ENCODE measurements around the gene PLEKHF1.
"Not testable (repeated sequence)": the region's sequence is repeated elsewhere in the genome, so short reads cannot be mapped to it uniquely, and the experiment has no call there.

PLEKHF1 gene

DNA sequence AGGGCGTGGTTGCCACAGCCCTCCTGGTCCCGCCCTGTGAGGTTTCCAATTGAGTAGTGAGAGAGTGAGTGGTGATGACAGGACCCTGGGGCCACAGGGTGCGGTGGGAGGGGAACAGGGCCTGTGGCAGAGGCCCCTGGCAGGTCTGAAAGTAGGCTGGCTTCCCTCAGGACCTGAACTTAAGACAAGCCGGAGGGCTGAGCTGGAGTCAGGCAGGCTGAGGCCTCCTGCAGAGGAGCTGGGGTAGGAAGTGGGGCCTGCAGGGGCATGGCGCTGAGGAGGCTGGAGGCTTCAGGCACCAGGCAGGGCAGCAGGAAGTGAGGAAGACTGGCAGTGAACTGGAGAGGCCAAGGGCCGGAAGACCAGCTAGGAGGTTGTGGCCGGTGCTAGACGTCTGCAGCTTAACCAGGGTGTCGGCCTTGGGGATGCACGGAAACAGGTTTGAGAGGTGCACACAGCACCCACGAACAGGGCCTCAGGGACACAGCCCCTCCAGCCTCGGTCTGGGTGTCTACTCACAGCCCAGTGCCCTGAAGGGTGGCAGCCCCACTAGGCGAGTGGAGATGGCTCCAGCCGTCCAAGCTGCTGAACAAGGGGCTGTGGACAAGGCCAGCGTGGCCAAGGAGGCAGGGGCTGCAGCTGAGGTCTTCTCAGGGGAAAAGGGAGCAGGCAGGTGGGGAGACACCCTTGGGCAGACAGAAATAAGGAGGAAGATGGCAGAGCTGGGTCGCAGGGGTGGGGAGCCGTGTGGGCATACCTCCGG lies 41.4 kb upstream of the PLEKHF1 start:
- Histone ChIP-seq H3K9me3 (ENCODE audit: control insufficient read depth in 5 of 5, low read length in 5 of 5) (no peaks in the 10 kb centered on the region), H3K27ac (ENCODE audit: low read depth, low read length) (no peak overlapping the region), H3K4me1 (ENCODE audit: control insufficient read depth in 5 of 5, insufficient read depth in 5 of 5, low read length in 5 of 5) (no peaks in the 10 kb centered on the region), H3K27me3 (ENCODE audit: control insufficient read depth in 5 of 5, insufficient read depth in 4 of 5, low read length in 5 of 5) (peaks cover 3 to 18% (median 8%) of the 10 kb centered on the region in 5 donors), H3K9ac (ENCODE audit: low read length in 5 of 5) (no peak overlapping the region), H3K4me3 (ENCODE audit: low read depth in 1 of 5, low read length in 5 of 5) (no peak overlapping the region), H3K36me3 (ENCODE audit: control insufficient read depth in 5 of 5, insufficient read depth in 5 of 5, low read length in 5 of 5) (no peaks in the 10 kb centered on the region)

DNA sequence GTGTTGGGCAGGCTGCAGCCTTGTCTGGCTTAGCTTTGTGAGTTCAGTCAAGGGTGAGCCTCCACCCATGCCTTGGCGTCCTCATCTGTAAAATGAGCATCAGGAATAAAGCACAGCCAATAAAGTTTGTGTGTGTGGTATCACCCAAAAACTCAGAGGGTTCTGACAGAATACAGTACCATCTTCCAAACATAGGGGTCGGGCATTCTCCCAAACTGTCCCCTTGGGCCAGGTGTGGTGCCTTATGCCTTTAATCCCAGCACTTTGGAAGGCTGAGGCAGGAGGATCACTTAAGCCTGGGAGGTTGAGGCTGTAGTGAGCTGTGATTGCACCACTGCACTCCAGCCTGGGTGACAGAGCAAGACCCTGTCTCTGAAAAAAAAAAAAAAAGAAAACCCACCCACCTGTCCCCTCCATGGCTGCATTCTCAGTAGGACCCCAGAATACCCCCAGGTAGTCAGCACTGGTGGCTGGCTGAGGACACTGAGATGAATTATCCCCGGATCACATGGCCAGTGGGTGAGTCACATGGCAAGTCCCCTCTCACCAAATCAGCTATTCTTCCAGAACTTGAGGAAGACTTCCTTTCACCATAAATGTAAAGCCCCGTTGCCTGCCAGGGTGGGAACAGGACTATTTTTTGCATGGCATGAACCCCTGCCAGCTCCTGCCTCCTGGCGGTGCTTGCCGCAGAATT lies 40.6 kb upstream of the PLEKHF1 start:
- no peaks in the 10 kb centered on the region for H3K9me3 ChIP-seq (ENCODE audit: control insufficient read depth in 5 of 5, low read length in 5 of 5)
- H3K27ac ChIP-seq (ENCODE audit: low read depth, low read length) = no peak overlapping the region
- peaks cover 3 to 18% (median 8%) of the 10 kb centered on the region in 5 donors for H3K27me3 ChIP-seq (ENCODE audit: control insufficient read depth in 5 of 5, insufficient read depth in 4 of 5, low read length in 5 of 5)
- no peaks in the 10 kb centered on the region for H3K36me3 ChIP-seq (ENCODE audit: control insufficient read depth in 5 of 5, insufficient read depth in 5 of 5, low read length in 5 of 5)
- no peaks in the 10 kb centered on the region for H3K4me1 ChIP-seq (ENCODE audit: control insufficient read depth in 5 of 5, insufficient read depth in 5 of 5, low read length in 5 of 5)
- H3K9ac ChIP-seq (ENCODE audit: low read length in 5 of 5) = no peak overlapping the region
- no peak overlapping the region for H3K4me3 ChIP-seq (ENCODE audit: low read depth in 1 of 5, low read length in 5 of 5)

DNA sequence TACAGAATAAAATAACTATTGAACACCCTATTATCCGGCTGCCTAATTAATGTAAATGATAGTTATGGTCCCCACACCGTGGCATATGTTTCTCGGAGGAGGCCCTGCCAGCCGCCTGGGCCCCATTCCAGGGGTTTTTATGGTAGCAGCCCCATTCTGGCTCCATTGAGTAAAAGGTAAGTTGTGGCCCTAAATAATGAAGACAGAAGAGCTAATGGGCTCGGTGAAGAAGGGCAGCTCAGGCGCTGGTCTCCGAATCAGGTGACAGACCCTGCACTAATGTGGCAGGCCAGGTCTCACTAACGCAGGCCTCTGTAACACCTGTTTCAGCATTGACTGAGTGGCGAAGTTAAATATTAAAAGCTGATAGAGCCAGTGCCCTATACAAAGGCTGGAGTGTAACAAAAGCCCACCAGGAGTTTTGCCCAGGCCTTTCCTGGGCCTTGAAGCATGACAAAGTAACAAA lies 40.0 kb upstream of the PLEKHF1 start:
- Histone ChIP-seq H3K27ac (ENCODE audit: low read depth, low read length) (no peak overlapping the region), H3K9me3 (ENCODE audit: control insufficient read depth in 5 of 5, low read length in 5 of 5) (no peaks in the 10 kb centered on the region), H3K9ac (ENCODE audit: low read length in 5 of 5) (no peak overlapping the region), H3K4me3 (ENCODE audit: low read depth in 1 of 5, low read length in 5 of 5) (no peak overlapping the region), H3K27me3 (ENCODE audit: control insufficient read depth in 5 of 5, insufficient read depth in 4 of 5, low read length in 5 of 5) (peaks cover 3 to 17% (median 8%) of the 10 kb centered on the region in 5 donors), H3K4me1 (ENCODE audit: control insufficient read depth in 5 of 5, insufficient read depth in 5 of 5, low read length in 5 of 5) (no peaks in the 10 kb centered on the region), H3K36me3 (ENCODE audit: control insufficient read depth in 5 of 5, insufficient read depth in 5 of 5, low read length in 5 of 5) (no peaks in the 10 kb centered on the region)

DNA sequence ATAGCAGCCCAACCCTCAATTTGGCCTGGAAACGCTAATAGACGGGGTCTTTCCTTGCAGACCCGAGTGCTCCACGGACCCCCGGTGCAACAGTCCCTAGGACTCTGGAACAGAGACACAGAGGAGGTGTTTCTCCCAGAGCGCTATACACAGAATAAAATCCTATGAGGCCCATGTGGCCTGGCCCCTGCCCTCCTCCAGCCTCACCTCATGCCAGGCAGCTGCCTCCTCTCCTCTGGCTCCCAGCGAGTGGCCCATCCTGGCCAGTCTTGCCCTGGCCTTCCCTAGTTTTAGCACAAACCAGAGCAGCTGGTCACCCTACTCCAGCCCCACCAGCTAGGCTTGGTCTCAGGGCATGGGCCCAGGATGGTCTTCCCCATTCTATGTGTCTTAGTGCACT lies 38.9 kb upstream of the PLEKHF1 start:
- no peaks in the 10 kb centered on the region for H3K36me3 ChIP-seq (ENCODE audit: control insufficient read depth in 5 of 5, insufficient read depth in 5 of 5, low read length in 5 of 5)

DNA sequence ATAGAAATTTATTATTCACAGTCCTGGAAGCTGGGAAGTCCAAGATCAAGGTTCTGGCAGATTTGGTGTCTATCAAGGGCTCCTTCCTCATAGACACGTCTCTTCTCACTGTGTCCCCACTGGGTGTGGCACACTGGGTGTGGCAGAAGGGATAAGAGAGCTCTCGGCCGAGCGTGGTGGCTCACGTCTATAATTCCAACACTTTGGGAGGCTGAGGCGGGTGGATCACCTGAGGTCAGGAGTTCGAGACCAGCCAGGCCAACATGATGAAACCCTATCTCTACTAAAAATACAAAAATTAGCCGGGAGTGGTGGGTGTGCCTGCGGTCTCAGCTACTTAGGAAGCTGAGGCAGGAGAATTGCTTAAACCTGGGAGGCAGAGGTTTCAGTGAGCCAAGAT lies 38.4 kb upstream of the PLEKHF1 start:
- H3K4me1 ChIP-seq (ENCODE audit: control insufficient read depth in 5 of 5, insufficient read depth in 5 of 5, low read length in 5 of 5); H3K4me3 ChIP-seq (ENCODE audit: low read depth in 1 of 5, low read length in 5 of 5); H3K27ac ChIP-seq (ENCODE audit: low read depth, low read length); H3K9ac ChIP-seq (ENCODE audit: low read length in 5 of 5); H3K9me3 ChIP-seq (ENCODE audit: control insufficient read depth in 5 of 5, low read length in 5 of 5); H3K36me3 ChIP-seq (ENCODE audit: control insufficient read depth in 5 of 5, insufficient read depth in 5 of 5, low read length in 5 of 5); H3K27me3 ChIP-seq (ENCODE audit: control insufficient read depth in 5 of 5, insufficient read depth in 4 of 5, low read length in 5 of 5): not testable (repeated sequence)

More for the DNA sequence above, 38.9 kb upstream of the PLEKHF1 start:
- no peak overlapping the region for H3K27ac ChIP-seq (ENCODE audit: low read depth, low read length)
- no peak overlapping the region for H3K4me3 ChIP-seq (ENCODE audit: low read depth in 1 of 5, low read length in 5 of 5)
- H3K4me1 ChIP-seq (ENCODE audit: control insufficient read depth in 5 of 5, insufficient read depth in 5 of 5, low read length in 5 of 5) = no peaks in the 10 kb centered on the region
- no peaks in the 10 kb centered on the region for H3K9me3 ChIP-seq (ENCODE audit: control insufficient read depth in 5 of 5, low read length in 5 of 5)
- peaks cover under 1 to 9% (median 5%) of the 10 kb centered on the region in 5 donors for H3K27me3 ChIP-seq (ENCODE audit: control insufficient read depth in 5 of 5, insufficient read depth in 4 of 5, low read length in 5 of 5)
- H3K9ac ChIP-seq (ENCODE audit: low read length in 5 of 5) = no peak overlapping the region

DNA sequence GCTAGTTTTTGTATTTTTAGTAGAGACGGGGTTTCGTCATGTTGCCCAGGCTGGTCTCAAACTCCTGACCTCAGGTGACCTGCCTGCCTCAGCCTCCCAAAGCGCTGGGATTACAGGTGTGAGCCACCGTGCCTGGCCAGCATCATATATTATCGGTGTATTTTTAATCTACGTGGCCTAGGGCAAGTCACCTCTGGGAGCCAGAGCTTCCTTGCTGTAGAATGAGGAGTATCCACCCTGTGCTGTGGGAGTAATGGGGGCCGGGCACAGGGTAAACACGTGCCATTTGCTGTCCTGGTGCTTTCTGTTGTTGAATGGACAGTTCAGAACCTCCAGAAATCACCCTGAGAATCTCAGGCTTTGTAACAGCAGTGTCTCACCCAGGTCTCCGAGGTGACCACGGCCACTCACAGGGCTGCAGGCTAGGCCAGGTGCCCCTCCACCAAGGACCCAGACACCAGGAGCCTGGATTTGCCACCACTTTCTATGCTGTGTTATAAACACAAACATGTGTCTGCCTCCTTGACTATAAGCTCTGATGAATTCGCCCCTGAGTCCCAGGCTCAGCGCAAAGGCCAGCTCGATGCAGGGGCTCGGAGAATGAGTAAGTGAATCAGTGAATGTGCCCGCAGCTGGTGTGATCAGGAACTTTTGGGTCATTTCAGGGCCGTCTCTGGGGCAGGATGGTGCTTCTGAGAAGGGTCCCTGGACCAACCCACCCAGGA lies 36.4 kb upstream of the PLEKHF1 start:
- H3K4me1 ChIP-seq (ENCODE audit: control insufficient read depth in 5 of 5, insufficient read depth in 5 of 5, low read length in 5 of 5) = no peaks in the 10 kb centered on the region
- H3K36me3 ChIP-seq (ENCODE audit: control insufficient read depth in 5 of 5, insufficient read depth in 5 of 5, low read length in 5 of 5) = no peaks in the 10 kb centered on the region
- peaks cover 0 to 3% (median 0%) of the 10 kb centered on the region in 5 donors for H3K27me3 ChIP-seq (ENCODE audit: control insufficient read depth in 5 of 5, insufficient read depth in 4 of 5, low read length in 5 of 5)
- peaks cover 0 to under 1% (median 0%) of the 10 kb centered on the region in 5 donors for H3K9me3 ChIP-seq (ENCODE audit: control insufficient read depth in 5 of 5, low read length in 5 of 5)
- no peak overlapping the region for H3K27ac ChIP-seq (ENCODE audit: low read depth, low read length)
- no peak overlapping the region for H3K9ac ChIP-seq (ENCODE audit: low read length in 5 of 5)
- no peak overlapping the region for H3K4me3 ChIP-seq (ENCODE audit: low read depth in 1 of 5, low read length in 5 of 5)

DNA sequence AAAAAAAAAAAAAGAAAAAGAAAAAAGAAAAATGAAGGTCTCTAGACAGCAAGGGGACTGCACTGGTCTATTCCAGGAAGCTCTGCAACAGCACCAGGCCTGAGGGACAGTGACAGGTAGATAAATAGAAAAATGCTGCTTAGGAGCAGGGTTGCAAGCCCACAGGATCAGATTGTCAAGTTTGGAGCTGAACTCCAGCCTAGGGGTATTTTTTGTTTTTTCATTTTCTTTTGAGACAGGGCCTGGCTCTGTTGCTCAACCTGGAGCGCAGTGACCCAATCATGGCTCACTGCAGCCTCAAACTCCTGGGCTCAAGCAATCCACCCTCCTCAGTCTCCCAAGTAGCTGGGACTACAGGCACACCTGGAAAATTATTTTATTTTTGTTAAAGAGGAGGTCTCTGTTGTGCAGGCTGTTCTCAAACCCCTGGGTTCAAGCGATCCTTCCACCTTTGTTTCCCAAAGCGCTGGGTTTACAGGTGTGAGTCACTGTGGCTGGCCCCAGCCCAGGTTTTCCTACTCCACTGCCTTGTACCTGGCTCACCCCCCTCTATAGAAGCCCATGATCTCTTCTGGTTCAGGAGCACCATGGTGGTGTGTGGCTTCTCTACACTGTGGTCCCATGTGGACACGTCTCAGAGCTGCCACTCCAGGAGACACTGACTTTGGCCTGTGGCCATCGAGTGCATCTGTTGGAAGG lies 35.3 kb upstream of the PLEKHF1 start:
- H3K9me3 ChIP-seq (ENCODE audit: control insufficient read depth in 5 of 5, low read length in 5 of 5) = peaks cover 0 to 4% (median 0%) of the 10 kb centered on the region in 5 donors
- no peak overlapping the region for H3K4me3 ChIP-seq (ENCODE audit: low read depth in 1 of 5, low read length in 5 of 5)

DNA sequence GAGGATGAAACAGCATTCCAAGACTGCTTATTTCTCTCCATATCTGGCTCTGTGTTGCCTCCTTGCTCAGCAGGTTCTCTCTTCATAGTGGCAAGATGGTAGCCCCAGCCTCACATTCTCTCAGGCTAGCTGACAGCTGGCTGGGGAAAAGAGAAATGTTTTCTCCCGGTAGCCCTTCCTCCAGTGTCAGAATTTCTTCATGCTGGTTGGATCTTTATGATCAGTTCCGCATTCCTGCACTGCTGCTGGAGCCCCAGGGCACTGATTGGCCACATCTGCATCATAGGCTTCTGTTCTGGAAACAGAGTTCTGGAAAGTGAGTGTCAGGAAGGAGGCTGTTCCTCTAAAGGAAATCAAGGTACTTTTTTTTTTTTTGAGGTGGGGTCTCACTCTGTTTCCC lies 34.6 kb upstream of the PLEKHF1 start:
- Histone ChIP-seq H3K36me3 (ENCODE audit: control insufficient read depth in 5 of 5, insufficient read depth in 5 of 5, low read length in 5 of 5) (no peaks in the 10 kb centered on the region), H3K4me1 (ENCODE audit: control insufficient read depth in 5 of 5, insufficient read depth in 5 of 5, low read length in 5 of 5) (no peaks in the 10 kb centered on the region), H3K9me3 (ENCODE audit: control insufficient read depth in 5 of 5, low read length in 5 of 5) (peaks cover 0 to 4% (median 0%) of the 10 kb centered on the region in 5 donors), H3K27me3 (ENCODE audit: control insufficient read depth in 5 of 5, insufficient read depth in 4 of 5, low read length in 5 of 5) (peaks cover 0 to 3% (median 0%) of the 10 kb centered on the region in 5 donors), H3K27ac (ENCODE audit: low read depth, low read length) (no peak overlapping the region), H3K9ac (ENCODE audit: low read length in 5 of 5) (no peak overlapping the region), H3K4me3 (ENCODE audit: low read depth in 1 of 5, low read length in 5 of 5) (no peak overlapping the region)

More for the DNA sequence above, 35.3 kb upstream of the PLEKHF1 start:
- Histone ChIP-seq H3K9ac (ENCODE audit: low read length in 5 of 5) (no peak overlapping the region), H3K27me3 (ENCODE audit: control insufficient read depth in 5 of 5, insufficient read depth in 4 of 5, low read length in 5 of 5) (peaks cover 0 to 3% (median 0%) of the 10 kb centered on the region in 5 donors), H3K4me1 (ENCODE audit: control insufficient read depth in 5 of 5, insufficient read depth in 5 of 5, low read length in 5 of 5) (no peaks in the 10 kb centered on the region), H3K36me3 (ENCODE audit: control insufficient read depth in 5 of 5, insufficient read depth in 5 of 5, low read length in 5 of 5) (no peaks in the 10 kb centered on the region), H3K27ac (ENCODE audit: low read depth, low read length) (no peak overlapping the region)

DNA sequence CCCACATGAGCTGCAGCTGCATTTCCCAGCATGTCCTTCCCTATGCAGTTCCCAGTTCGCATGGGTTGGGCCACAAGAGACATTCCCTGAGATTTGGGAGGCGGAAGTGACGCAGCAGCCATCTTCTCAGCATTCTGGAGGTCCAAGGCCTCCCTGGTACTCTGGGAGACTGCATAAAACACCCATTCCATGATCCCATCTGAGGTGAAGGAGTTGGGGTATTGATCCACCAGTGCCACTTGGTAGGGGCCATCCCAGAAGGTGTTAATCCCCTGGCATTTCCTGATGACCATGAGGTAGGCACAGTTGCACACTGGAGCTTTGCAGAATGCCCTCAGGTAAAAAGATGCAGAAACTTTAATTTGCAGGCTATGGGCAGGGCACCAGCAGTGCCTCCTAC lies 33.8 kb upstream of the PLEKHF1 start:
- H3K9me3 ChIP-seq (ENCODE audit: control insufficient read depth in 5 of 5, low read length in 5 of 5) = peaks cover 0 to 4% (median 0%) of the 10 kb centered on the region in 5 donors
- no peak overlapping the region for H3K4me3 ChIP-seq (ENCODE audit: low read depth in 1 of 5, low read length in 5 of 5)
- no peaks in the 10 kb centered on the region for H3K4me1 ChIP-seq (ENCODE audit: control insufficient read depth in 5 of 5, insufficient read depth in 5 of 5, low read length in 5 of 5)
- no peak overlapping the region for H3K27ac ChIP-seq (ENCODE audit: low read depth, low read length)
- no peaks in the 10 kb centered on the region for H3K36me3 ChIP-seq (ENCODE audit: control insufficient read depth in 5 of 5, insufficient read depth in 5 of 5, low read length in 5 of 5)
- no peak overlapping the region for H3K9ac ChIP-seq (ENCODE audit: low read length in 5 of 5)
- H3K27me3 ChIP-seq (ENCODE audit: control insufficient read depth in 5 of 5, insufficient read depth in 4 of 5, low read length in 5 of 5) = peaks cover 0 to 7% (median 0%) of the 10 kb centered on the region in 5 donors
